ENCODE results near the gene CHCHD2.
"Not testable (repeated sequence)": the region's sequence is repeated elsewhere in the genome, so short reads cannot be mapped to it uniquely, and the experiment has no call there.

Gene CHCHD2

DNA sequence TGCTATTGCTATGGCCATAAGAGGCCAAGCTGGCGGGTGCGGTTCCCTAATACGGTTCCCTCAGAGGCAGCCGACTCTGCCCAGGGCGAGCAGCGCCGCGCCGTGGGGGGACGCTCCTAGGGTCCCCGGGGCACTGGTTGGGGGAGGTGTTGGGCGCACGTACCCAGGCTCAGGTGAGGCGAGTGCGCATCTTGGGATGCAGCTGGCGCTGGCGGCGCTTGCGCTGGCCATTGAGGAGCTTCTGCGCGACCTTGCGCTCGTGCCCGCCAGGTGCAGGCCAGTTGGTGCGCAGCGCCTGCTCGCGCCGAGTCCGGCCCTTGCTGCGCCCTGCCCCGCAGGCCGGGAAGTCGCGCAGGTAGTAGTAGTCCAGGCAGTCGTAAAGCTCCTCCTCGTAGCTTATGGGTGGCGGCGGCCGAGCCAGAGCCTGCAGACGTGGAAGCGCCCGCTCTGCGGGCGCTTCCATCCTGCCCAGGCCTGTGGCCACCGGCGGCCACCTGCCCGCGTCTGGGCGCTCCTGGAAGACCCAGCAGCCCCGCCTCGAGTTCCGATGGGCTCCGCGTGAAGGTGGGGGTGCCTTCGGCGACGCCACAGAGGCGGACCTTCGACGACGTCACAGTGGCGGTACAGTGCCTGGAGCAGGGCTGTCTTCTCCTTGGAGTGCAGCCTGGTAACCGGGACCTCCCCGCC lies 9.7 kb upstream of the CHCHD2 start, which contains the start of gene NUPR2:
Gene NUPR2, minus strand, starts transcription at position 566 of the 687 bp plus-strand sequence. Its CDS starts 103 bp downstream, at position 463.
- H3K9me3 ChIP-seq (ENCODE audit: insufficient read depth, low read length, severe bottlenecking), result no peaks in the 10 kb centered on the region
- H3K36me3 ChIP-seq (ENCODE audit: insufficient read depth, low read length), result no peaks in the 10 kb centered on the region
- H2AFZ ChIP-seq (ENCODE audit: low read depth, low read length), result no peak within 1 kb of the TSS
- H3K4me2 ChIP-seq (ENCODE audit: insufficient read depth, low read length), result no peak within 1 kb of the TSS
- H3K79me2 ChIP-seq (ENCODE audit: insufficient read depth, low read length), result no peaks in the 10 kb centered on the region
- no peaks in the 10 kb centered on the region for H3K27me3 ChIP-seq (ENCODE audit: insufficient read depth, low read length, poor library complexity)
- no peak within 1 kb of the TSS for H3K9ac ChIP-seq (ENCODE audit: low read depth, low read length)
- no peak for ATAC-seq (ENCODE audit: insufficient read depth, low read depth)
- TF ChIP-seq EZH2 (IDR thresholded peaks at IDR 0.05; ENCODE audit: borderline replicate concordance, low read depth, low read length, severe bottlenecking), result no peak
- TF ChIP-seq, protein P1, sequence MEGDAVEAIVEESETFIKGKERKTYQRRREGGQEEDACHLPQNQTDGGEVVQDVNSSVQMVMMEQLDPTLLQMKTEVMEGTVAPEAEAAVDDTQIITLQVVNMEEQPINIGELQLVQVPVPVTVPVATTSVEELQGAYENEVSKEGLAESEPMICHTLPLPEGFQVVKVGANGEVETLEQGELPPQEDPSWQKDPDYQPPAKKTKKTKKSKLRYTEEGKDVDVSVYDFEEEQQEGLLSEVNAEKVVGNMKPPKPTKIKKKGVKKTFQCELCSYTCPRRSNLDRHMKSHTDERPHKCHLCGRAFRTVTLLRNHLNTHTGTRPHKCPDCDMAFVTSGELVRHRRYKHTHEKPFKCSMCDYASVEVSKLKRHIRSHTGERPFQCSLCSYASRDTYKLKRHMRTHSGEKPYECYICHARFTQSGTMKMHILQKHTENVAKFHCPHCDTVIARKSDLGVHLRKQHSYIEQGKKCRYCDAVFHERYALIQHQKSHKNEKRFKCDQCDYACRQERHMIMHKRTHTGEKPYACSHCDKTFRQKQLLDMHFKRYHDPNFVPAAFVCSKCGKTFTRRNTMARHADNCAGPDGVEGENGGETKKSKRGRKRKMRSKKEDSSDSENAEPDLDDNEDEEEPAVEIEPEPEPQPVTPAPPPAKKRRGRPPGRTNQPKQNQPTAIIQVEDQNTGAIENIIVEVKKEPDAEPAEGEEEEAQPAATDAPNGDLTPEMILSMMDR (IDR thresholded peaks at IDR 0.05; ENCODE audit: borderline replicate concordance, extremely low read depth, low read length, poor library complexity, severe bottlenecking), result no peak
- no peak within 1 kb of the TSS for H3K27ac ChIP-seq (ENCODE audit: low read length)
- no peaks in the 10 kb centered on the region for H3K4me1 ChIP-seq (ENCODE audit: insufficient read depth, low read length)
- no peak for DNase-seq
- H3K4me3 ChIP-seq (ENCODE audit: low read depth in 1 of 2, low read length in 2 of 2), result no peak within 1 kb of the TSS
- H4K20me1 ChIP-seq (ENCODE audit: insufficient read depth, low read length), result no peaks in the 10 kb centered on the region

DNA sequence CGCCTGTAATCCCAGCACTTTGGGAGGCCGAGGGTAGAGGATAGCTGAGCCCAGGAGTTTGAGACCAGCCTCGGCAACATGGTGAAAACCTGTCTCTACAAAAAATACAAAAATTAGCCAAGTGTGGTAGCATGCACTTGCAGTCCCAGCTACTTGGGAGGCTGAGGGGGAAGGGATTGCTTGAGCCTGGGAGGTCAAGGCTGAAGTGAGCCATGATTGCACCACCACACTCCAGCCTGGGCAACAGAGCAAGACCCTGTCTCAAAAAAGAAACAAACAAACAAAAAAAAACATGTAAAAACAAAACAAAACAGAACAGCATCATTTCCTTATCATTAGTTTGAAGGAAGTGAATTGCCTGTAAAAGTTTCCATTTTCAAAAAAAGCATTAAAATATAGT lies 6.0 kb upstream of the CHCHD2 start:
- not testable (repeated sequence) for ATAC-seq (ENCODE audit: insufficient read depth, low read depth)

DNA sequence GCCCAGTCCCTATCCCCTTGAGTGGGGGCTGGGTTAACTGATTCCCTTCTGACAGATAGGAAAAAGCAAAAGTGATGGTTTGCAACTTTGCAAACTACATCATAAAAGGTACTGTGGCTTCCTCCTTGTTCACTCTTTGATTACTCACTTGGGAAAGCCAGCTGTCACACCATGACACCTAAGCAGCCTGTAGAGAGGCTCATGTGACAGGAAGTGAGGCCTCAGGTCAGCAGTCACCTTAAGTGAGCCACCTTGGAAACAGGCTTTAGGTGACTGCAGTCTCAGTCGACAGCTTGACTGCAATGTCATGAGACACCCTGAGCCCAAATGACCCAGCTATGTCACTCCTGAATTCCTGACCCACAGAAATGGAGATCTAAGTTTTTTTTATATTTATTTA lies 4.3 kb upstream of the CHCHD2 start:
- no peak overlapping the region for H2AFZ ChIP-seq (ENCODE audit: low read depth, low read length)

More for the DNA sequence above, 6.0 kb upstream of the CHCHD2 start:
- H4K20me1 ChIP-seq (ENCODE audit: insufficient read depth, low read length); H2AFZ ChIP-seq (ENCODE audit: low read depth, low read length); H3K79me2 ChIP-seq (ENCODE audit: insufficient read depth, low read length); H3K4me2 ChIP-seq (ENCODE audit: insufficient read depth, low read length); H3K36me3 ChIP-seq (ENCODE audit: insufficient read depth, low read length); H3K4me3 ChIP-seq (ENCODE audit: low read depth in 1 of 2, low read length in 2 of 2); H3K27ac ChIP-seq (ENCODE audit: low read length); H3K27me3 ChIP-seq (ENCODE audit: insufficient read depth, low read length, poor library complexity); DNase-seq; H3K9ac ChIP-seq (ENCODE audit: low read depth, low read length); H3K9me3 ChIP-seq (ENCODE audit: insufficient read depth, low read length, severe bottlenecking); H3K4me1 ChIP-seq (ENCODE audit: insufficient read depth, low read length): not testable (repeated sequence)

DNA sequence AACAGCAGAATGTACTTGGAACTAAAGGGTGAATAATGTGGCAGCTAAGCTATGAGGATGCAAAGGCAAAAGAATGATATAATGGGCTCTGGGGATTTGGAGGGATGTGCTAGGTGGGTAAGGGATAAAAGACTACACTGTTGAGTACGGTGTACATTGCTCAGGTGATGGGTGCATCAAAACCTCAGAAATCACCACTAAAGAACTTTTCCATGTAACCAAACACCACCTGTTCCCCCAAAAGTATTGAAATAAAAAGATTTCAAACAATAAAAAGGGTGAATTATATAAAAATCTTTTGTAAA lies 1.6 kb upstream of the CHCHD2 start:
- Histone ChIP-seq H2AFZ (ENCODE audit: low read depth, low read length) (peak overlapping the region; percentile 91), H3K79me2 (ENCODE audit: insufficient read depth, low read length) (peaks cover 40% of the 10 kb centered on the region), H3K9me3 (ENCODE audit: insufficient read depth, low read length, severe bottlenecking) (peaks cover 4% of the 10 kb centered on the region), H4K20me1 (ENCODE audit: insufficient read depth, low read length) (peaks cover 29% of the 10 kb centered on the region), H3K27me3 (ENCODE audit: insufficient read depth, low read length, poor library complexity) (no peaks in the 10 kb centered on the region), H3K4me1 (ENCODE audit: insufficient read depth, low read length) (peaks cover 29% of the 10 kb centered on the region), H3K4me2 (ENCODE audit: insufficient read depth, low read length) (no peak overlapping the region), H3K27ac (ENCODE audit: low read length) (no peak overlapping the region), H3K4me3 (ENCODE audit: low read depth in 1 of 2, low read length in 2 of 2) (0 out of 4 replicates have a peak overlapping the region, but pooled peaks of 1 of the 2 experiments have one; percentile 84), H3K9ac (ENCODE audit: low read depth, low read length) (no peak overlapping the region), H3K36me3 (ENCODE audit: insufficient read depth, low read length) (peaks cover 24% of the 10 kb centered on the region)
- DNase-seq (no peak), ATAC-seq (ENCODE audit: insufficient read depth, low read depth) (no peak)
- TF ChIP-seq, protein P1 (IDR thresholded peaks at IDR 0.05; ENCODE audit: borderline replicate concordance, extremely low read depth, low read length, poor library complexity, severe bottlenecking), result no peak
- no peak for TF ChIP-seq EZH2 (IDR thresholded peaks at IDR 0.05; ENCODE audit: borderline replicate concordance, low read depth, low read length, severe bottlenecking)

More for the DNA sequence above, 4.3 kb upstream of the CHCHD2 start:
- Histone ChIP-seq H3K9me3 (ENCODE audit: insufficient read depth, low read length, severe bottlenecking) (peaks cover 4% of the 10 kb centered on the region), H3K79me2 (ENCODE audit: insufficient read depth, low read length) (peaks cover 14% of the 10 kb centered on the region), H3K4me1 (ENCODE audit: insufficient read depth, low read length) (peaks cover 8% of the 10 kb centered on the region), H3K27ac (ENCODE audit: low read length) (no peak overlapping the region), H3K9ac (ENCODE audit: low read depth, low read length) (no peak overlapping the region), H3K36me3 (ENCODE audit: insufficient read depth, low read length) (no peaks in the 10 kb centered on the region), H3K27me3 (ENCODE audit: insufficient read depth, low read length, poor library complexity) (no peaks in the 10 kb centered on the region), H4K20me1 (ENCODE audit: insufficient read depth, low read length) (peaks cover 5% of the 10 kb centered on the region), H3K4me3 (ENCODE audit: low read depth in 1 of 2, low read length in 2 of 2) (no peak overlapping the region), H3K4me2 (ENCODE audit: insufficient read depth, low read length) (no peak overlapping the region)
- no peak for DNase-seq
- no peak for ATAC-seq (ENCODE audit: insufficient read depth, low read depth)
- no peak for TF ChIP-seq EZH2 (IDR thresholded peaks at IDR 0.05; ENCODE audit: borderline replicate concordance, low read depth, low read length, severe bottlenecking)
- TF ChIP-seq, protein P1 (IDR thresholded peaks at IDR 0.05; ENCODE audit: borderline replicate concordance, extremely low read depth, low read length, poor library complexity, severe bottlenecking), result no peak

All from DND-41 (cell line).